HL-60 (cell line): Measurements from ENCODE around the gene AGPAT2.

Experiments used
- DNase-seq, 2 experiments: peaks; one replicate each; pipeline ENCODE4 v3.0.0-alpha.2; 2010 to 2020; ENCODE audit warnings: low read depth in 1 of 2, low spot score in 1 of 2
- H3K27ac ChIP-seq: fragments of 250-450 bp; sonication (Bioruptor Pico); replicated peaks from 2 replicates; pipeline ENCODE4 v1.5.1; 2020; ENCODE audit warnings: mild to moderate bottlenecking, moderate library complexity
- H3K27me3 ChIP-seq: fragments of 250-450 bp; sonication (Bioruptor Pico); 2 replicates; pipeline ENCODE4 v1.5.1; 2021; ENCODE audit warnings: mild to moderate bottlenecking, moderate library complexity; ENCODE audit not compliant: insufficient read depth, poor library complexity, severe bottlenecking
- H3K4me3 ChIP-seq: replicated peaks from 2 replicates; pipeline ENCODE4 v1.5.1; 2011; ENCODE audit warnings: mild to moderate bottlenecking, control low read depth, low read length; ENCODE audit not compliant: insufficient read depth
- CTCF ChIP-seq: IDR thresholded peaks from one replicate; pipeline ENCODE4 v1.5.1; 2011; ENCODE audit warnings: low read length, control low read depth, inconsistent platforms; ENCODE audit not compliant: insufficient read depth
- GABPA ChIP-seq: IDR thresholded peaks from 2 replicates; pipeline ENCODE4 v1.6.1; 2012; ENCODE audit warnings: low read depth
- POLR2AphosphoS5 ChIP-seq: IDR thresholded peaks from 2 replicates; pipeline ENCODE4 v1.6.1; 2012; ENCODE audit warnings: low read depth
- REST ChIP-seq: IDR thresholded peaks from 2 replicates; pipeline ENCODE4 v1.6.1; 2012; ENCODE audit warnings: low read depth; ENCODE audit not compliant: insufficient replicate concordance
- SPI1 ChIP-seq: IDR thresholded peaks from 2 replicates; pipeline ENCODE4 v1.6.1; 2012; ENCODE audit warnings: low read depth, mild to moderate bottlenecking, borderline replicate concordance

Gene AGPAT2

GRCh38 chr9:136671254-136671614, 16.0 kb downstream of the AGPAT2 start:
- DNase-seq: no peak
- Histone ChIP-seq H3K27ac (no peak overlapping the region), H3K27me3 (peaks cover 24% of the 10 kb centered on the region), H3K4me3 (no peak overlapping the region)
- TF ChIP-seq CTCF (no peak), SPI1 (no peak), GABPA (no peak), REST (no peak), POLR2AphosphoS5 (no peak)

GRCh38 chr9:136670576-136671253, 16.5 kb downstream of the AGPAT2 start:
- Histone ChIP-seq H3K27me3 (peaks cover 24% of the 10 kb centered on the region), H3K27ac (no peak overlapping the region), H3K4me3 (no peak overlapping the region)
- DNase-seq: no peak
- TF ChIP-seq POLR2AphosphoS5 (no peak; the same call in 1 of the 2 replicates), REST (no peak), GABPA (no peak), SPI1 (no peak), CTCF (no peak)

- no peak for TF ChIP-seq SPI1
- H3K4me3 ChIP-seq: no peak overlapping the region
- H3K27me3 ChIP-seq: peaks cover 27% of the 10 kb centered on the region
- no peak overlapping the region for H3K27ac ChIP-seq
- DNase-seq: no peak
Observed at GRCh38 chr9:136669791-136670464, 17.3 kb downstream of the AGPAT2 start.

GRCh38 chr9:136668983-136669790, 18.1 kb downstream of the AGPAT2 start:
- TF ChIP-seq GABPA: no peak
- TF ChIP-seq REST: no peak
- no peak for TF ChIP-seq SPI1
- no peak for TF ChIP-seq POLR2AphosphoS5
- no peak for TF ChIP-seq CTCF
- Histone ChIP-seq H3K4me3 (no peak overlapping the region), H3K27ac (no peak overlapping the region), H3K27me3 (peaks cover 34% of the 10 kb centered on the region)
- no peak for DNase-seq
